NCI-H82 treated with DMSO at 0.1 percent for 48 hours (cell line): ENCODE measurements around the gene RNH1.
"Not testable (repeated sequence)": the region's sequence is repeated elsewhere in the genome, so short reads cannot be mapped to it uniquely, and the experiment has no call there.

ENCODE experiments used
- DNase-seq: peaks from one replicate; lab custom pipeline; 2025; ENCODE audit not compliant: unreplicated experiment; lab: John Stamatoyannopoulos, UW

Gene RNH1

GRCh38 chr11:477052-477715, 29.9 kb downstream of the RNH1 start:
- no peak for DNase-seq

- DNase-seq = no peak
Measured at GRCh38 chr11:476416-476815, 30.6 kb downstream of the RNH1 start.

GRCh38 chr11:475941-476340, 31.1 kb downstream of the RNH1 start:
- no peak for DNase-seq

GRCh38 chr11:474914-475506, 32.0 kb downstream of the RNH1 start:
- no peak for DNase-seq

- peak; percentile 79 for DNase-seq
Measured at GRCh38 chr11:473962-474785, 32.9 kb downstream of the RNH1 start.

- DNase-seq = no peak
Measured at GRCh38 chr11:473415-473814, 33.6 kb downstream of the RNH1 start.

- DNase-seq = no peak
Measured at GRCh38 chr11:472816-473215, 34.2 kb downstream of the RNH1 start.

- no peak for DNase-seq
Measured at GRCh38 chr11:472272-472671, 34.8 kb downstream of the RNH1 start.

GRCh38 chr11:471468-472145, 35.4 kb downstream of the RNH1 start:
- DNase-seq = no peak

- no peak for DNase-seq
Measured at GRCh38 chr11:469684-470560, 37.1 kb downstream of the RNH1 start.

GRCh38 chr11:469026-469683, 37.9 kb downstream of the RNH1 start:
- not testable (repeated sequence) for DNase-seq

GRCh38 chr11:468493-468892, 38.5 kb downstream of the RNH1 start:
- no peak for DNase-seq

GRCh38 chr11:468036-468435, 39.0 kb downstream of the RNH1 start:
- no peak for DNase-seq

GRCh38 chr11:465896-466530, 41.0 kb downstream of the RNH1 start:
- no peak for DNase-seq

- DNase-seq = no peak
Measured at GRCh38 chr11:464316-464715, 42.7 kb downstream of the RNH1 start.

GRCh38 chr11:462107-462890, 44.7 kb downstream of the RNH1 start:
- no peak for DNase-seq

- DNase-seq = no peak
Measured at GRCh38 chr11:461626-462025, 45.4 kb downstream of the RNH1 start.

GRCh38 chr11:460331-461199, 46.5 kb downstream of the RNH1 start:
- no peak for DNase-seq
